HEK293T (cell line): Measurements from ENCODE around the gene HS3ST4.

Source experiments
- ARNT ChIP-seq: fragments of 450-650 bp; IDR thresholded peaks from 2 replicates; pipeline ENCODE4 v1.6.1; 2017; ENCODE audit warnings: mild to moderate bottlenecking
- BHLHE40 ChIP-seq: fragments of 450-650 bp; IDR thresholded peaks from 2 replicates; pipeline ENCODE4 v1.6.1; 2016; ENCODE audit warnings: mild to moderate bottlenecking, moderate library complexity, borderline replicate concordance
- FOXM1 ChIP-seq: fragments of 450-650 bp; IDR thresholded peaks from 2 replicates; pipeline ENCODE4 v1.6.1; 2017; ENCODE audit warnings: mild to moderate bottlenecking, borderline replicate concordance
- PKNOX1 ChIP-seq: fragments of 450-650 bp; IDR thresholded peaks from 2 replicates; pipeline ENCODE4 v1.6.1; 2016

GRCh38 chr16:26178298-26178697, 486.5 kb downstream of the HS3ST4 start:
- TF ChIP-seq FOXM1 (no peak), PKNOX1 (no peak), BHLHE40 (no peak), ARNT (no peak)
